ENCODE data around the gene ADPRS. TPM values are rescaled to one million over a fixed set of nuclear protein-coding genes. Genes with fewer than 3 reads are reported as not detected.

ADPRS gene
- total RNA-seq, 1 donor from 2014 or later: 50.0 TPM

GRCh38 chr1:36093226-36093625 lies 4.5 kb downstream of the ADPRS start:
- no peak overlapping the region for H3K4me3 ChIP-seq (ENCODE audit: low read depth, low read length)
- H3K36me3 ChIP-seq (ENCODE audit: control insufficient read depth, insufficient read depth, low read length): peaks cover 34% of the 10 kb centered on the region
- no peak for FAIRE-seq
- TF ChIP-seq CTCF (IDR thresholded peaks at IDR 0.05; ENCODE audit: insufficient read depth, low read length, severe bottlenecking): no peak
- no peak for DNase-seq (ENCODE audit: low read depth)
- no peaks in the 10 kb centered on the region for H3K27me3 ChIP-seq (ENCODE audit: control insufficient read depth, insufficient read depth, low read length)

GRCh38 chr1:36093929-36094328 lies 5.2 kb downstream of the ADPRS start:
- H3K27me3 ChIP-seq (ENCODE audit: control insufficient read depth, insufficient read depth, low read length): no peaks in the 10 kb centered on the region
- no peak overlapping the region for H3K4me3 ChIP-seq (ENCODE audit: low read depth, low read length)
- FAIRE-seq (no peak), DNase-seq (ENCODE audit: low read depth) (no peak)
- peaks cover 34% of the 10 kb centered on the region for H3K36me3 ChIP-seq (ENCODE audit: control insufficient read depth, insufficient read depth, low read length)
- no peak for TF ChIP-seq CTCF (IDR thresholded peaks at IDR 0.05; ENCODE audit: insufficient read depth, low read length, severe bottlenecking)

- no peaks in the 10 kb centered on the region for H3K27me3 ChIP-seq (ENCODE audit: control insufficient read depth, insufficient read depth, low read length)
- TF ChIP-seq CTCF (IDR thresholded peaks at IDR 0.05; ENCODE audit: insufficient read depth, low read length, severe bottlenecking): no peak
- no peak overlapping the region for H3K4me3 ChIP-seq (ENCODE audit: low read depth, low read length)
- peaks cover 34% of the 10 kb centered on the region for H3K36me3 ChIP-seq (ENCODE audit: control insufficient read depth, insufficient read depth, low read length)
- DNase-seq (ENCODE audit: low read depth) (no peak), FAIRE-seq (no peak)
Observed at GRCh38 chr1:36094621-36095061, 5.9 kb downstream of the ADPRS start.

- peak; percentile 79 for FAIRE-seq
- no peak for DNase-seq (ENCODE audit: low read depth)
- TF ChIP-seq CTCF (IDR thresholded peaks at IDR 0.05; ENCODE audit: insufficient read depth, low read length, severe bottlenecking): no peak
- H3K27me3 ChIP-seq (ENCODE audit: control insufficient read depth, insufficient read depth, low read length): no peaks in the 10 kb centered on the region
- H3K4me3 ChIP-seq (ENCODE audit: low read depth, low read length): no peak overlapping the region
- H3K36me3 ChIP-seq (ENCODE audit: control insufficient read depth, insufficient read depth, low read length): peaks cover 31% of the 10 kb centered on the region
Observed at GRCh38 chr1:36095760-36096405, 7.2 kb downstream of the ADPRS start.

GRCh38 chr1:36096500-36097432 lies 8.1 kb downstream of the ADPRS start:
- Histone ChIP-seq H3K27me3 (ENCODE audit: control insufficient read depth, insufficient read depth, low read length) (no peaks in the 10 kb centered on the region), H3K4me3 (ENCODE audit: low read depth, low read length) (no peak overlapping the region), H3K36me3 (ENCODE audit: control insufficient read depth, insufficient read depth, low read length) (peaks cover 24% of the 10 kb centered on the region)
- DNase-seq (ENCODE audit: low read depth): no peak
- no peak for FAIRE-seq
- TF ChIP-seq CTCF (IDR thresholded peaks at IDR 0.05; ENCODE audit: insufficient read depth, low read length, severe bottlenecking): peak; percentile 28
